Esophagus muscularis mucosa (tissue), 3 donors: Measurements from ENCODE around the gene KRT8.

Source experiments
- CTCF ChIP-seq, 3 experiments: fragments of 200-600 bp in 2 of 3; fragments of 450-650 bp in 1 of 3; sonication (generic) in 2 of 3; IDR thresholded peaks; one replicate each; pipeline ENCODE4 v1.5.1; 2017 to 2019; ENCODE audit warnings: antibody characterized with exemption in 3 of 3, mild to moderate bottlenecking in 2 of 3, moderate library complexity in 1 of 3
- POLR2A ChIP-seq: fragments of 450-650 bp; IDR thresholded peaks from one replicate; pipeline ENCODE4 v1.6.1; 2017; ENCODE audit warnings: antibody characterized with exemption, moderate library complexity, mild to moderate bottlenecking, low read depth
- POLR2AphosphoS5 ChIP-seq, 2 donors: sonication (generic); formaldehyde crosslinking; IDR thresholded peaks; one replicate each; pipeline ENCODE4 v1.6.1; 2017; ENCODE audit warnings: antibody characterized with exemption in 2 of 2

- TF ChIP-seq POLR2A: no peak
- TF ChIP-seq CTCF (IDR thresholded peaks at IDR 0.05): peak; percentile 54 to 69 (median 69)
- no peak for TF ChIP-seq POLR2AphosphoS5 (IDR thresholded peaks at IDR 0.05)
These were observed 34.2 kb downstream of the KRT8 start for GRCh38 chr12:52870361-52871290.
